NT2/D1 (cell line): ENCODE measurements around the gene PRKAR2B.

Experiments used
- SUZ12 ChIP-seq: IDR thresholded peaks from 2 replicates; pipeline ENCODE4 v1.6.1; 2011; ENCODE audit not compliant: insufficient read length, insufficient read depth; ENCODE audit errors: extremely low read depth
- YY1 ChIP-seq: IDR thresholded peaks from 2 replicates; pipeline ENCODE4 v1.6.1; 2011; ENCODE audit not compliant: insufficient read length, insufficient read depth

DNA sequence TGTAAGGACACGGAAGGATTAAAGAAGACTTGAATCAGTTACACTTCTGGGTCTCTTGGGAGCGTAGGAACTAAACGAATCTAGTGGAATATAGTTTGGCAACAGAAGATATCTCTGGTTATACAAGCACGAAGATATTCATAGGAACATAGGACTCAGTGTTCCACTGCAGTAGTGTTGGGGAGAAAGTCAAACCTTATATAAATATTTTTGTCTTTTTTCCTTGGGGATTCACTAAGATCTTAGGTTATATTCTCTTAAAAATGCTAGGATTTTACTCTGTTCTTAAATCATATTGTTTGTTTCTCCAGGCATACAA is 21.4 kb downstream of the PRKAR2B start:
- TF ChIP-seq YY1 (no peak), SUZ12 (no peak)
